Embryonic facial prominence (tissue), 1 donor: ENCODE data around the gene RNU5B-1.

Experiments used
- DNase-seq: peaks from one replicate; pipeline ENCODE4 v3.0.0-alpha.2; 2016; ENCODE audit errors: extremely low spot score

RNU5B-1 gene

GRCh38 chr15:65304381-65305149 lies at the start of gene RNU5B-1:
Gene RNU5B-1, plus strand, starts transcription at chr15:65304677.
- peak; percentile 93 for DNase-seq

DNA sequence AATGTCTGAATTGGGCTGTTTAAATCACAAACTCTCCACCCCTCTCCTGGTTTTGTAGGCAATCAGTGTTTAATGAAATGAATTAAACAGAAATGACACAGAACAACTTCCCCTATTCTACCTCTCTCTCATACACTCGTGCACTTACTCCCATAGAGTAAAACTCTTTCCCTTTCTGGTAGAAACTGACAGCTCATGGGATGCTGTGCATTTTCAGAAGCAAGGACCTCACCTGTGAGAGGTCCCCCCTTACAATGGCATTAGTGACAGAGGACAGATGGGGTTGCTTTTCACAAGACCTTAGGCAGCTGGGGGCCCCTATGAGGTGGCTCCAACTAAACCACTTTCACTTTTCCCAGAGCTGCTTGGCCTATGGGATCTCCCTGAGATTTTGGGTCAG lies 49.7 kb upstream of the RNU5B-1 start:
- no peak for DNase-seq

GRCh38 chr15:65255486-65256140 lies 48.9 kb upstream of the RNU5B-1 start:
- DNase-seq, result no peak

GRCh38 chr15:65258375-65259262 lies 45.9 kb upstream of the RNU5B-1 start:
- DNase-seq, result no peak

- no peak for DNase-seq
These were observed 45.1 kb upstream of the RNU5B-1 start for GRCh38 chr15:65259367-65259797.

- no peak for DNase-seq
These were observed 43.5 kb upstream of the RNU5B-1 start for GRCh38 chr15:65260968-65261367.

DNA sequence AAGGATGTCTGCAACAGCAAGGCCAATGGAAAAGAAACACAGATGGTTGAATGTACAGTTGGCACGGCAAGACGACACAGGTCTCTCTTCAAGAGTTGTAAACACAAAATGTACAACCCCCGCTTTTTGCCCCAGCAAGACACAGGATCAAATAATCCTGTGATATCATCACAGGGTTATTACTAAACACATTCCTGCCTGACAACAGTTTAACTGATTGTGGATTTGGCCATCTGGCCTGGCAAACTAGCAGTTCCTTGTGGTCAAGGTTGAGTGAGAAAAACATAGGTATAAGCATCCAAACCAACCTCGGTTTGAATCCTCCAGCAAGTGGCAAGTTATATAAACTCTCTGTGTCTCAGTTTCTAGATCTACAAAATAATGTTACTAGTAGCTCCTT lies 41.2 kb upstream of the RNU5B-1 start:
- no peak for DNase-seq

- DNase-seq, result no peak
These were observed 39.5 kb upstream of the RNU5B-1 start for GRCh38 chr15:65264863-65265430.

DNA sequence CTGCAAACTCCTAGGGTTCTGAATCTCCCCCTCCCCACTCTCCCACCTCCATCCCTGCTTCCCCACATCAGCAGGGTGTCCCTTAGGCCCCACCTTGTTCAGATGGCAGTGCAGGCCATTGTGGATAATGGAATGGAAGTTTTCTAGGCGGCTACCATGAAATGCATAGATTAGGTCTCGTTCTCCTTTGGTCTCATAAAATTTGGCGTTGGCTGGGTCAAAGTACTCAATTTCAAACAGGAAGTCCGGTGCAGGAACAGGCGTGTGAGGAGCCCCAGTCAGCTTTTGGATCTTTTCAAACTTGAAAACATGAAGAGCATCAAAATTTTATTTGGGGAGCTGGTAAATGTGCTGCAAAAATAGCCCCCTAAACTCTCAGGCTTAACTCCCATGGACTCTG lies 38.0 kb upstream of the RNU5B-1 start:
- no peak for DNase-seq

GRCh38 chr15:65268411-65268810 lies 36.1 kb upstream of the RNU5B-1 start:
- no peak for DNase-seq

DNA sequence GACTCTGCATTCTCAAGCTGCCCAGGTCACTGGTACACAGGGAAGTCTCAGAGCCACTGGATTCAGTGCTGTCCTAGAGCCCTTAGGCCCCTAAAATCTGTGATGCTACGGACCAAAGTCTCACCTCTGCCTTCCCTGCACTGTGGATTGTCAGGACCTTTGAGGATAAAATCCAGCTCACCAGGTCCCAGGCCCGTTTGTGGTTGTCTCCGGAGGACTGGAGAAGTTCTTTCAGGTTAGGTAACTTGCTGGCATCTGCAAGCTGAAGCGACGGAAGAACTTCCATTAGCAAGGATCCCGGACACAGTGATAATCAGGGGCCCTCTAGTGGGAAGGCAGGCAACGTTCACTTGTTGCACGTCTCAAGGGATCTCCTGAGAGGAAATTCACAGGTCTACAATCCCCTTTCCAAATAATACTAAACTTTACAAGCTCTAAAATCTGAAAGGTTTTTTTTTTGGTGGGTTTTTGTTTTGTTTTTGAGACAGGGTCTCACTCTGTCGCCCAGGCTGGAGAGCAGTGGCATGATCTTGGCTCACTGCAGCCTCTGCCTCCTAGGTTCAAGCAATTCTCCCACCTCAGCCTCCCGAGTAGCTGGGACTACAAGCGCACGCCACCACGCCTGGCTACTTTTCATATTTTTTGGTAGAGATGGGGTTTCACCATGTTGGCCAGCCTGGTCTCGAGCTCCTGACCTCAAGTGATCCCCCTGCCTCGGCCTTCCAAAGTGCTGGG lies 33.5 kb upstream of the RNU5B-1 start:
- peak; percentile 40 for DNase-seq

GRCh38 chr15:65275104-65275727 lies 29.3 kb upstream of the RNU5B-1 start:
- DNase-seq, result no peak

DNA sequence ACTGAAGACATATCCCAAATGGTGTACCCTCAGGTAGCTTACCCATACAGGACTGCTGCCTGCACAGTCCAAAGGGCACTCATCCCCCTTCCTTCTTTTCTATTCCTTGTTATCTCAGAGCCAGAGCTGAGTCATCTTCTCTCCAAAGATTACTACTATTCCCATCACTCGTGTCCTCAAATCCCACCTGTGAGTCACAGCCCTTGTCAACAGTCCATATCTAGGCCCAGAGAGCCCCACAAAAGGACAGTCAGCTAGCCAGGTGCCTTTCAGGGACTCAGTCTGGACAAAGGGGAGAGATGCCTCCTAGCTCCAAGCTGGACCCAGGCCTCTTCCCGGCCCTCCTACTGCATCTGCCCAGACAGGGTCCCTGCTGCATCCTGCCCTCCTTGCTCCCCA lies 28.8 kb upstream of the RNU5B-1 start:
- DNase-seq, result no peak

DNA sequence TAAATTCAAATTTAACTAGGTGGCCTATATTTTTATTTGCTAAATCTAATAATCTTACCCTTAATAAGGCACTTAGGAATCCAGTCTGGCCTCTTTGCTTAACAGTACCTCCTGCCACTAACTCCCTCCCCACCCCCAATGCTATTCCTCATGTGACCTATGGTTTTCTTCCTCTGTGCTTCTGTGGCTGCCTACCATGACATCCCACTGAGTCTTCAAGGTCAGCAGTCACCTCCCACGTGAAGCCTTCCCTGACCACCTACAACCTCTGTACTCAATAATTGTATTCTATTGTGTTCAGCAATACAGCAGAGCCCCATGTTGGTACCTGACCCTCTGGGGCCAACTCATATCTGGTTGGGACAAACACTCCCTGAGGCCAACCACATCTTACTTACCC lies 27.5 kb upstream of the RNU5B-1 start:
- DNase-seq, result no peak

GRCh38 chr15:65278480-65278879 lies 26.0 kb upstream of the RNU5B-1 start:
- DNase-seq, result no peak

- no peak for DNase-seq
These were observed 19.0 kb upstream of the RNU5B-1 start for GRCh38 chr15:65285291-65286068.

- DNase-seq, result no peak
These were observed 18.3 kb upstream of the RNU5B-1 start for GRCh38 chr15:65286069-65286703.

GRCh38 chr15:65286704-65287519 lies 17.6 kb upstream of the RNU5B-1 start, which contains the start of gene PARP16:
Gene PARP16, minus strand, starts transcription at chr15:65286883. Its CDS starts 457 bp downstream, at chr15:65286426.
- peak; percentile 85 for DNase-seq

GRCh38 chr15:65287520-65287855 lies 17.0 kb upstream of the RNU5B-1 start:
- DNase-seq, result no peak
